Ecto neural progenitor cell (in vitro differentiated cells): ENCODE data around the gene RCC1.
"Not testable (repeated sequence)": the region's sequence is repeated elsewhere in the genome, so short reads cannot be mapped to it uniquely, and the experiment has no call there.

Experiments used
- DNase-seq: peaks from one replicate; pipeline ENCODE4 v3.0.0-alpha.2; 2018; ENCODE audit warnings: low spot score

The RCC1 gene

DNA sequence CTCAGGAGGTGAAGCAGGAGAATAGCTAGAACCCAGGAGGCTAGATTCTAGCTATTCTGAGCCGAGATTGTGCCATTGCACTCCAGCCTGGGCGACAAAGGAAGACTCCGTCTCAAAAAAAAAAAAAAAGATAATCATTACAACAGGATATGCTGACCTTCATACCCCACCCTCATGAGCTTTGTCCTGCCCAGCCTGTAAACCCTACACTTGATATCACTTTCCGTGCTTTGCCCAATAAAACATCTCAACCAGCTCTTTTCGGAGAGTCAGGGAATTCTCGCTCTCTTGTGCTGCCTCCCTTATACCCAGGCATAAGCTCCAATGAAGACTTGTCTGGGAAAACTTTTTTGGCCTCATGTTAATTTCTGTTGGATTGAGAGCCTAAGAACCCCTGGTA lies 45.5 kb downstream of the RCC1 start:
- no peak for DNase-seq

GRCh38 chr1:28552758-28553663 lies 47.2 kb downstream of the RCC1 start, which contains the start of gene TRNAU1AP:
TRNAU1AP (plus strand) TSS chr1:28553085; CDS start chr1:28553111, 26 bp downstream.
- DNase-seq = peak; percentile 97

GRCh38 chr1:28560886-28561285 lies 55.0 kb downstream of the RCC1 start:
- DNase-seq = no peak

DNA sequence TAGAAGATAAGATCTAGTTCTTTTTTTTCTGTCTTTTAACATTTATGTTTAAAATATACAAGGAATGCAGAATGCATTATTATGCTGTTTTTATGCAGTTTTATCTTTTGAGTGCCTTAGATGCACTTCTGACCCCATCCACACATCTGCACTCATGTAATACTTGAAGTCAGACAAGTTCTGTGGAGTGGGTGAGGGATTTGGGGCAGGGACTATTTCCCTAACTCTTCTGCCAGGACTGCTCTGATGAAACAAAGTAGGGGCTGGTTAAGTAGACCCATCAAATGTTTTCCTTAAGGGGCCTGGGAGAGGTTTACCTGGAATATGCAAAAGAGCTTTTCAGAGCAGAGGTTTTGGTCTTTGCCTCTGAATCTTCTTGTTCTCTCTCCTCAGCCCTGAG lies 58.5 kb downstream of the RCC1 start:
- no peak for DNase-seq

DNA sequence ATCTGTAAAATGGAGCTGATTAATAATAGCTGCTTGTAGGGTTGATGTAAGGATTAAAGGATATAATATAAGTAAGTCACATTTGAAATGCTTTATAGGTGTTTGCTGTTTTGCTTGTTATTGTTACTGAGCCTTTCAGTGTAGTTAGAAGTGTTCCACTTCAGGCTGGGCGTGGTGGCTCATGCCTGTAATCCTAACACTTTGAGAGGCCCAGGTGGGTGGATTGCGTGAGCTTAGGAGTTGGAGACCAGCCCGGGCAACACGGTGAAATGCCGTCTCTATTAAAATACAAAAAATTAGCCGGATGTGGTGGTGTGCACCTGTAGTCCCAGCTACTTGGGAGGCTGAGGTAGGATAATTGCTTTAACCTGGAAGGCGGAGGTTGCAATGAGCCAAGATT lies 59.2 kb downstream of the RCC1 start:
- DNase-seq = no peak

DNA sequence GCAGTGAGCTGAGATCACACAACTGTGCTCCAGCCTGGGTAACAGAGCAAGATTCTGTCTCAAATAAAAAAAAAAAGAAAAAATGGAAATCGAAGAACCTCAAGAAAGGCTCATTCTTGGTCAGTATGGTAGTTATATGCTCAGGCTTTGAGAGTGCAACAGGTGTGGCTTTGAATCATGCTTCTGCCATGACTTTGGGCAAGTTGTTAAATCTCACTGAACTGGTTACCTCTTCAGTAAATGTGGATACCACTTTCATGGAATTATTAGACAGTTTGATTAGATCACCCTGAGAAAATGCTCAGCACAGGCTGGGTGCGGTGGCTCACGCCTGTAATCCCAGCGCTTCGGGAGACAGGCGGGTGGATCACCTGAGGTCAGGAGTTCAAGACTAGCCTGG lies 59.9 kb downstream of the RCC1 start:
- DNase-seq = no peak

GRCh38 chr1:28566931-28567330 lies 61.1 kb downstream of the RCC1 start:
- no peak for DNase-seq

GRCh38 chr1:28571911-28572310 lies 66.1 kb downstream of the RCC1 start:
- DNase-seq = no peak

- DNase-seq = not testable (repeated sequence)
Measured at GRCh38 chr1:28572891-28573290, 67.0 kb downstream of the RCC1 start.

GRCh38 chr1:28573564-28573963 lies 67.7 kb downstream of the RCC1 start:
- DNase-seq = no peak

- DNase-seq = no peak
Measured at GRCh38 chr1:28577052-28577678, 71.3 kb downstream of the RCC1 start.

DNA sequence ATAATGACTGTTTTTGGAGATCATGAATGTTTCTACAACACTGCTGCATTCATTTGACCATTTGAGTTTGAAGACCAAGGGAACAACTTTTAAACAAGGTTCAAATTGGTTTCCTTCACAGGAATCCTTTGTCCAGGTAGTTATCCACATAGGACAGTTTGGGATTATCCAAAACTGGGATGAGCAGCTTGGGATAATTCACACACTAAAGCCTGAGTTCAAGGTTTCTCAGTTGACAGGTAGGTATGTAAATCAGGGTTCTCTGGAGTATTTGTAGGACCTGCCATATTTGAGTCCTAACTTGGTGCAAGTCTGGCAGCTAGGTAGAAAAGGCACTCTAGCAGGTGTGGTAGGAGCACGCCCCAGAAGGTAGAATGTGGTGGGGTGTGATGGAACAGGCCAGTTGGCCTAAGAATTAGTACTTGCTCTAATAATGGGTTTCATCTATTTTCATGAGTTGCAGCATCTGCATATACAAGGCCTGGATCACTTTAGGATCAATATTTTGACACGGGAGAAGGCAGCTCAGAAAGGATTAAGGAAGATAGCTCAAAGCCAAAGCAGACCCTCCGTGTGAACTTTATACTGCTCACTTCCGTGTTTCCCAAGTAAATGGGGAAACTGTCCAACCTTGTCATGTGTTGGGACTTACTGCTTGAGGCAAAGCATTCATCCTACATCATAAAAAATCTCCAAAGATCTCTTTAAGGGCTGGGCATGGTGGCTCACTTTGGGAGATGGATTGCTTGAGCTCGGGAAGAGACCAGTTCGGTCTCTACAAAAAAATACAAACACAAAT lies 72.1 kb downstream of the RCC1 start:
- DNase-seq = no peak

- DNase-seq = no peak
Measured at GRCh38 chr1:28578696-28579218, 72.9 kb downstream of the RCC1 start.

- DNase-seq = no peak
Measured at GRCh38 chr1:28579401-28579800, 73.6 kb downstream of the RCC1 start.

- DNase-seq = no peak
Measured at GRCh38 chr1:28580722-28581530, 75.1 kb downstream of the RCC1 start.

GRCh38 chr1:28581531-28582247 lies 75.8 kb downstream of the RCC1 start:
- DNase-seq = peak; percentile 98

GRCh38 chr1:28582248-28582615 lies 76.4 kb downstream of the RCC1 start:
- no peak for DNase-seq

GRCh38 chr1:28586585-28587391 lies 80.9 kb downstream of the RCC1 start:
- DNase-seq = not testable (repeated sequence)
